NB4 (cell line): ENCODE data around the gene NPAT.

Experiments used
- MYC ChIP-seq: IDR thresholded peaks from 2 replicates; pipeline ENCODE4 v1.6.1; 2011; ENCODE audit warnings: low read depth, low read length
- POLR2A ChIP-seq: IDR thresholded peaks from 2 replicates; pipeline ENCODE4 v1.6.1; 2011; ENCODE audit warnings: mild to moderate bottlenecking; ENCODE audit not compliant: insufficient read length; ENCODE audit errors: extremely low read depth
- TF ChIP-seq, protein P1 (sequence below): IDR thresholded peaks from one replicate; pipeline ENCODE4 v1.5.1; 2012; ENCODE audit warnings: low read depth, low read length
- TF ChIP-seq, protein P2 (sequence below): IDR thresholded peaks from 2 replicates; pipeline ENCODE4 v1.6.1; 2011; ENCODE audit warnings: low read depth, low read length

DNA sequence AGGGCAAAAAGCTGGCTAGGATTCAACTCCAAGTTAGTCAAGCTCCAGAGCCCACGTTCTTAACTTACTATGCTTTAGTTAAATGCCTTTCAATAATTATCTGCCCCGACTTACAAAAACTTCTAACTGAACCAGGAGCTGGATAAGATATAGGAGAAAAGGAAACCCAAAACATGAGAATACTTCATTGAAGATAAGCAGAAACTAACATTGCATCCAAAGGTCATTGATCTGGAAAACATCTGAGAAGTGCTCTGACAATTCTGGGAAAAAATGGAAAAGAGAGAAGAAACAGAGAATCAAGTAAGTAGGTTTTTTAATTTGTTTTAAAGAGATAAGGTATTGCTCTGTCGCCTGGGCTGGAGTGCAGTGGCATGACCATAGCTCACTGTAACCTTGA lies 73.9 kb downstream of the NPAT start:
- TF ChIP-seq, protein P1, sequence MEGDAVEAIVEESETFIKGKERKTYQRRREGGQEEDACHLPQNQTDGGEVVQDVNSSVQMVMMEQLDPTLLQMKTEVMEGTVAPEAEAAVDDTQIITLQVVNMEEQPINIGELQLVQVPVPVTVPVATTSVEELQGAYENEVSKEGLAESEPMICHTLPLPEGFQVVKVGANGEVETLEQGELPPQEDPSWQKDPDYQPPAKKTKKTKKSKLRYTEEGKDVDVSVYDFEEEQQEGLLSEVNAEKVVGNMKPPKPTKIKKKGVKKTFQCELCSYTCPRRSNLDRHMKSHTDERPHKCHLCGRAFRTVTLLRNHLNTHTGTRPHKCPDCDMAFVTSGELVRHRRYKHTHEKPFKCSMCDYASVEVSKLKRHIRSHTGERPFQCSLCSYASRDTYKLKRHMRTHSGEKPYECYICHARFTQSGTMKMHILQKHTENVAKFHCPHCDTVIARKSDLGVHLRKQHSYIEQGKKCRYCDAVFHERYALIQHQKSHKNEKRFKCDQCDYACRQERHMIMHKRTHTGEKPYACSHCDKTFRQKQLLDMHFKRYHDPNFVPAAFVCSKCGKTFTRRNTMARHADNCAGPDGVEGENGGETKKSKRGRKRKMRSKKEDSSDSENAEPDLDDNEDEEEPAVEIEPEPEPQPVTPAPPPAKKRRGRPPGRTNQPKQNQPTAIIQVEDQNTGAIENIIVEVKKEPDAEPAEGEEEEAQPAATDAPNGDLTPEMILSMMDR, result no peak
- TF ChIP-seq POLR2A (no peak), MYC (no peak)
- TF ChIP-seq, protein P2, sequence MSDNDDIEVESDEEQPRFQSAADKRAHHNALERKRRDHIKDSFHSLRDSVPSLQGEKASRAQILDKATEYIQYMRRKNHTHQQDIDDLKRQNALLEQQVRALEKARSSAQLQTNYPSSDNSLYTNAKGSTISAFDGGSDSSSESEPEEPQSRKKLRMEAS, result no peak
